GM23338 (cell line): ENCODE data around the gene PRRX1. TPM values are rescaled to one million over a fixed set of nuclear protein-coding genes. Genes with fewer than 3 reads are reported as not detected.

Source experiments
- ATAC-seq: fragments of 200-7000 bp; cut with Tn5 transposase; 3 replicates; pipeline ENCODE4 v1.9.1; 2020
- DNase-seq: peaks from one replicate; pipeline ENCODE4 v3.0.0-alpha.2; 2015; ENCODE audit warnings: low spot score
- H2AFZ ChIP-seq: fragments of 200-600 bp; sonication (generic); 2 replicates; pipeline ENCODE4 v1.8.0; 2016; ENCODE audit warnings: antibody characterized with exemption, mild to moderate bottlenecking, moderate library complexity
- H3F3A ChIP-seq: fragments of 200-600 bp; sonication (generic); replicated peaks from 2 replicates; pipeline ENCODE4 v1.8.0; 2017; ENCODE audit warnings: antibody characterized with exemption, mixed run types, low read depth
- H3K27ac ChIP-seq: fragments of 200-600 bp; sonication (generic); 2 replicates; pipeline ENCODE4 v1.6.1; 2016; ENCODE audit warnings: low read depth
- H3K27me3 ChIP-seq: fragments of 200-600 bp; sonication (generic); 2 replicates; pipeline ENCODE4 v1.8.0; 2016; ENCODE audit warnings: mild to moderate bottlenecking, mixed run types, moderate library complexity; ENCODE audit not compliant: insufficient read depth
- H3K36me3 ChIP-seq: fragments of 200-600 bp; sonication (generic); 2 replicates; pipeline ENCODE4 v1.8.0; 2016; ENCODE audit warnings: mild to moderate bottlenecking; ENCODE audit not compliant: insufficient read depth
- H3K4me1 ChIP-seq: fragments of 200-600 bp; sonication (generic); 2 replicates; pipeline ENCODE4 v1.8.0; 2016; ENCODE audit warnings: mild to moderate bottlenecking, moderate library complexity; ENCODE audit not compliant: insufficient read depth
- H3K4me2 ChIP-seq: fragments of 200-600 bp; sonication (generic); 2 replicates; pipeline ENCODE4 v1.7.1; 2017; ENCODE audit warnings: mixed run types
- H3K4me3 ChIP-seq: fragments of 200-600 bp; sonication (generic); 2 replicates; pipeline ENCODE4 v1.6.1; 2016; ENCODE audit warnings: mixed run types
- H3K79me2 ChIP-seq: fragments of 200-600 bp; sonication (generic); replicated peaks from 2 replicates; pipeline ENCODE4 v1.8.0; 2017; ENCODE audit warnings: mild to moderate bottlenecking; ENCODE audit not compliant: insufficient read depth
- H3K9me2 ChIP-seq: fragments of 200-600 bp; sonication (generic); 2 replicates; pipeline ENCODE4 v1.8.0; 2017; ENCODE audit not compliant: insufficient read depth
- H4K20me1 ChIP-seq: fragments of 200-600 bp; sonication (generic); replicated peaks from 2 replicates; pipeline ENCODE4 v1.8.0; 2017; ENCODE audit warnings: mild to moderate bottlenecking; ENCODE audit not compliant: insufficient read depth
- H3K27ac Mint-ChIP-seq: 2 replicates; pipeline ENCODE4 v1.8.0; 2020; ENCODE audit warnings: inconsistent platforms, mild to moderate bottlenecking, moderate library complexity, mixed read lengths
- H3K27me3 Mint-ChIP-seq: 3 replicates; pipeline ENCODE4 v1.8.0; 2022; ENCODE audit warnings: low read depth, mild to moderate bottlenecking, moderate library complexity, mixed read lengths, inconsistent platforms; ENCODE audit not compliant: insufficient read depth, poor library complexity
- H3K36me3 Mint-ChIP-seq: 3 replicates; pipeline ENCODE4 v1.8.0; 2021; ENCODE audit warnings: low read depth, mild to moderate bottlenecking, inconsistent platforms, moderate library complexity, mixed read lengths
- H3K4me1 Mint-ChIP-seq: 3 replicates; pipeline ENCODE4 v1.8.0; 2020; ENCODE audit warnings: mild to moderate bottlenecking, inconsistent platforms, mixed read lengths
- H3K4me3 Mint-ChIP-seq: 3 replicates; pipeline ENCODE4 v1.8.0; 2021; ENCODE audit warnings: moderate library complexity, mild to moderate bottlenecking, inconsistent platforms, mixed read lengths
- H3K9me3 Mint-ChIP-seq: 3 replicates; pipeline ENCODE4 v1.8.0; 2020; ENCODE audit warnings: moderate library complexity, mild to moderate bottlenecking, inconsistent platforms, mixed read lengths
- CREB1 ChIP-seq: fragments of 250-450 bp; sonication (Bioruptor Pico); IDR thresholded peaks from 2 replicates; pipeline ENCODE4 v1.5.0; 2020; ENCODE audit warnings: low read depth, mild to moderate bottlenecking, moderate library complexity
- EZH2 ChIP-seq: fragments of 200-600 bp; sonication (generic); IDR thresholded peaks from one replicate; pipeline ENCODE4 v1.8.0; 2017; ENCODE audit warnings: antibody characterized with exemption, mild to moderate bottlenecking, low read depth; ENCODE audit not compliant: unreplicated experiment
- EZH2phosphoT487 ChIP-seq: fragments of 200-600 bp; sonication (generic); IDR thresholded peaks from one replicate; pipeline ENCODE4 v1.8.1; 2018; ENCODE audit warnings: antibody characterized with exemption; ENCODE audit not compliant: unreplicated experiment
- JUNB ChIP-seq: IDR thresholded peaks from one replicate; pipeline ENCODE4 v1.6.1; 2016; ENCODE audit warnings: antibody characterized with exemption; ENCODE audit not compliant: unreplicated experiment
- NANOG ChIP-seq: IDR thresholded peaks from 2 replicates; pipeline ENCODE4 v1.6.1; 2016; ENCODE audit warnings: antibody characterized with exemption, borderline replicate concordance
- POLR2AphosphoS5 ChIP-seq: IDR thresholded peaks from 2 replicates; pipeline ENCODE4 v1.6.1; 2016; ENCODE audit warnings: antibody characterized with exemption, low read depth
- STAT1 ChIP-seq: IDR thresholded peaks from one replicate; pipeline ENCODE4 v1.6.1; 2016; ENCODE audit warnings: antibody characterized with exemption; ENCODE audit not compliant: unreplicated experiment
- ZNF114 ChIP-seq: fragments of 250-450 bp; sonication (Bioruptor Pico); IDR thresholded peaks from 2 replicates; pipeline ENCODE4 v1.5.0; 2020; ENCODE audit warnings: mild to moderate bottlenecking, moderate library complexity
- ZNF331 ChIP-seq: fragments of 250-450 bp; sonication (Bioruptor Pico); IDR thresholded peaks from 2 replicates; pipeline ENCODE4 v1.5.0; 2020; ENCODE audit warnings: low read depth, mild to moderate bottlenecking, moderate library complexity
- polyA plus RNA-seq: library from polyadenylated mRNA; unstranded; fragments of >200 nt; fragmentation: Nextera tagmentation; extraction: Ambion mirVana; gene quantifications from 2 replicates; pipeline ENCODE4 v1.2.1, GENCODE V29; 2016
- total RNA-seq: library from RNA; depleted of rRNA; stranded (reverse); fragments of >200 nt; shearing (Covaris generic); gene quantifications from 2 replicates; pipeline ENCODE4 v1.2.3, GENCODE V29; 2014
- TF ChIP-seq, protein P1 (sequence below): fragments of 250-450 bp; sonication (Bioruptor Pico); IDR thresholded peaks from 2 replicates; pipeline ENCODE4 v1.5.0; 2020; ENCODE audit warnings: mild to moderate bottlenecking, moderate library complexity
- TF ChIP-seq, protein P2 (sequence below): IDR thresholded peaks from 2 replicates; pipeline ENCODE4 v1.6.1; 2016; ENCODE audit warnings: antibody characterized with exemption

Gene PRRX1
- total and polyA plus RNA-seq, 2 experiments from 2014 or later, result 0.58 TPM; not detected in 1

DNA sequence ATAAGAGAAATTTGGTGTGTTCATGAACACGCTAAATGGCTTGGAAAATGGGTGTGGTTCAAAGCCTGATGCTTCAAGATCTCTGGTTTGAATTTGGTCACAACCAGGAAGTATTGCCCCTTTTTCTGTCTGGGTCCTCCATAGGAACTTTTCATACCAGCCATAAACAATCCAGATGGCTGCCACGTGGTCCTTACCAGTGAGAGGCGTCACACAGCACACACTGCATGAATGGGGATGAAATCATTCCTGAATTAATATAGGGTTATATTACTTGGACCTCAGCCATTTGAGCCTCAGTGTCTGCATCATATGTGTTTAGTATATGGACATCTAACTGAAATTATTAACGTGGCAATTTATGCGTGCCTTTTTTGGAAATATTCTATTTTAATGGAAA, 64.0 kb downstream of the PRRX1 start:
- no peaks in the 10 kb centered on the region for H3K79me2 ChIP-seq
- H3K36me3 ChIP-seq, result no peaks in the 10 kb centered on the region
- Mint-ChIP-seq H3K4me3 (no peak overlapping the region), H3K4me1 (no peaks in the 10 kb centered on the region), H3K27ac (no peak overlapping the region), H3K36me3 (no peaks in the 10 kb centered on the region), H3K27me3 (no peaks in the 10 kb centered on the region), H3K9me3 (no peaks in the 10 kb centered on the region)
- H3K4me1 ChIP-seq, result no peaks in the 10 kb centered on the region
- DNase-seq (no peak), ATAC-seq (no peak)
- H3K4me2 ChIP-seq, result no peak overlapping the region
- H4K20me1 ChIP-seq, result no peaks in the 10 kb centered on the region
- TF ChIP-seq EZH2 (no peak), NANOG (no peak), POLR2AphosphoS5 (no peak)
- H3K27me3 ChIP-seq, result no peaks in the 10 kb centered on the region
- no peak overlapping the region for H3K4me3 ChIP-seq
- H3K27ac ChIP-seq, result no peak overlapping the region
- no peak overlapping the region for H2AFZ ChIP-seq
- H3F3A ChIP-seq, result no peaks in the 10 kb centered on the region
- H3K9me2 ChIP-seq, result peaks cover 4% of the 10 kb centered on the region; the same call in 1 of the 2 replicates

DNA sequence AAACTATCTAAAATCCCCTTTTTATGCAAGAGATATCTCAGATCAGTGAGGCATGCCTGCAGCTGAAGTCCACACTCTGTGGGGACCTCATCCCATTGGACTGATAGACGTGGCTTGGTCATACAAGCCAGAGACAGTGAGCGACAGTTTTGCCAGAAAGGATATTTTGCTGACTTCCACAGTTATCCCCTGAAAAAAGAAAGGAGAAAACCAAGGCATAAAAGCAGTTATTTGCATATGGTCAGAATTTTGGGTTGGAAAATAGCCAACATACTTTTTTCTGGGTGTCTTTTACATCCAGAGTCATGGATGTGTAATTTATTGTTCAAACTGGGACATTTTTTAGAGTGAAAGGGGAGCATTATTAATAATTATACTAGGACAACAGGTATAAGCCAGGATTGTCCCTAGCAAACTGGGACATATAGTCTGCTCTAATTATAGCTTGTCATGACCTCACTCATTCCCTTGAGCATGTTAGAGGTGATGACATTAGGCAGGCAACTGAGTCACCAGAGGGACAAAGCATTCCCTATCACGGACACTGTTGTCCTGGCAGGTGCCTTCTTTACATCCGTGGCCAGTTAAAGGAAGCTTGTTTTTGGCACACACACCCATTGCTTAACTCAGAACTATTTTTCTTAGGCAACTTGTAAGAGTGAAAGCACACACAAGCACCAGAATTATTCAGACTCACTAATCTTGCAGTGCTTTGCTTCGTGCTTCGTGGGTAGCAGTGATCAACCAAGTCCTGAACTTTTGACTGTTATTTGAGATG, 65.5 kb downstream of the PRRX1 start:
- H3K4me3 Mint-ChIP-seq, result no peak overlapping the region
- Histone ChIP-seq H3K4me2 (no peak overlapping the region), H3K4me1 (no peaks in the 10 kb centered on the region), H3K36me3 (no peaks in the 10 kb centered on the region), H3F3A (no peaks in the 10 kb centered on the region), H2AFZ (no peak overlapping the region), H3K4me3 (no peak overlapping the region), H3K27ac (no peak overlapping the region), H3K9me2 (peaks cover 4% of the 10 kb centered on the region; the same call in 1 of the 2 replicates), H3K27me3 (no peaks in the 10 kb centered on the region), H4K20me1 (no peaks in the 10 kb centered on the region), H3K79me2 (no peaks in the 10 kb centered on the region)
- no peaks in the 10 kb centered on the region for H3K9me3 Mint-ChIP-seq
- H3K27me3 Mint-ChIP-seq, result no peaks in the 10 kb centered on the region
- no peaks in the 10 kb centered on the region for H3K4me1 Mint-ChIP-seq
- no peaks in the 10 kb centered on the region for H3K36me3 Mint-ChIP-seq
- DNase-seq (no peak), ATAC-seq (no peak)
- H3K27ac Mint-ChIP-seq, result no peak overlapping the region
- TF ChIP-seq ZNF331 (CRISPR knock-in tag) (no peak), CREB1 (CRISPR knock-in tag) (no peak), EZH2 (no peak), EZH2phosphoT487 (no peak), STAT1 (no peak), ZNF114 (CRISPR knock-in tag) (no peak), JUNB (no peak), NANOG (no peak)
- TF ChIP-seq, protein P1, sequence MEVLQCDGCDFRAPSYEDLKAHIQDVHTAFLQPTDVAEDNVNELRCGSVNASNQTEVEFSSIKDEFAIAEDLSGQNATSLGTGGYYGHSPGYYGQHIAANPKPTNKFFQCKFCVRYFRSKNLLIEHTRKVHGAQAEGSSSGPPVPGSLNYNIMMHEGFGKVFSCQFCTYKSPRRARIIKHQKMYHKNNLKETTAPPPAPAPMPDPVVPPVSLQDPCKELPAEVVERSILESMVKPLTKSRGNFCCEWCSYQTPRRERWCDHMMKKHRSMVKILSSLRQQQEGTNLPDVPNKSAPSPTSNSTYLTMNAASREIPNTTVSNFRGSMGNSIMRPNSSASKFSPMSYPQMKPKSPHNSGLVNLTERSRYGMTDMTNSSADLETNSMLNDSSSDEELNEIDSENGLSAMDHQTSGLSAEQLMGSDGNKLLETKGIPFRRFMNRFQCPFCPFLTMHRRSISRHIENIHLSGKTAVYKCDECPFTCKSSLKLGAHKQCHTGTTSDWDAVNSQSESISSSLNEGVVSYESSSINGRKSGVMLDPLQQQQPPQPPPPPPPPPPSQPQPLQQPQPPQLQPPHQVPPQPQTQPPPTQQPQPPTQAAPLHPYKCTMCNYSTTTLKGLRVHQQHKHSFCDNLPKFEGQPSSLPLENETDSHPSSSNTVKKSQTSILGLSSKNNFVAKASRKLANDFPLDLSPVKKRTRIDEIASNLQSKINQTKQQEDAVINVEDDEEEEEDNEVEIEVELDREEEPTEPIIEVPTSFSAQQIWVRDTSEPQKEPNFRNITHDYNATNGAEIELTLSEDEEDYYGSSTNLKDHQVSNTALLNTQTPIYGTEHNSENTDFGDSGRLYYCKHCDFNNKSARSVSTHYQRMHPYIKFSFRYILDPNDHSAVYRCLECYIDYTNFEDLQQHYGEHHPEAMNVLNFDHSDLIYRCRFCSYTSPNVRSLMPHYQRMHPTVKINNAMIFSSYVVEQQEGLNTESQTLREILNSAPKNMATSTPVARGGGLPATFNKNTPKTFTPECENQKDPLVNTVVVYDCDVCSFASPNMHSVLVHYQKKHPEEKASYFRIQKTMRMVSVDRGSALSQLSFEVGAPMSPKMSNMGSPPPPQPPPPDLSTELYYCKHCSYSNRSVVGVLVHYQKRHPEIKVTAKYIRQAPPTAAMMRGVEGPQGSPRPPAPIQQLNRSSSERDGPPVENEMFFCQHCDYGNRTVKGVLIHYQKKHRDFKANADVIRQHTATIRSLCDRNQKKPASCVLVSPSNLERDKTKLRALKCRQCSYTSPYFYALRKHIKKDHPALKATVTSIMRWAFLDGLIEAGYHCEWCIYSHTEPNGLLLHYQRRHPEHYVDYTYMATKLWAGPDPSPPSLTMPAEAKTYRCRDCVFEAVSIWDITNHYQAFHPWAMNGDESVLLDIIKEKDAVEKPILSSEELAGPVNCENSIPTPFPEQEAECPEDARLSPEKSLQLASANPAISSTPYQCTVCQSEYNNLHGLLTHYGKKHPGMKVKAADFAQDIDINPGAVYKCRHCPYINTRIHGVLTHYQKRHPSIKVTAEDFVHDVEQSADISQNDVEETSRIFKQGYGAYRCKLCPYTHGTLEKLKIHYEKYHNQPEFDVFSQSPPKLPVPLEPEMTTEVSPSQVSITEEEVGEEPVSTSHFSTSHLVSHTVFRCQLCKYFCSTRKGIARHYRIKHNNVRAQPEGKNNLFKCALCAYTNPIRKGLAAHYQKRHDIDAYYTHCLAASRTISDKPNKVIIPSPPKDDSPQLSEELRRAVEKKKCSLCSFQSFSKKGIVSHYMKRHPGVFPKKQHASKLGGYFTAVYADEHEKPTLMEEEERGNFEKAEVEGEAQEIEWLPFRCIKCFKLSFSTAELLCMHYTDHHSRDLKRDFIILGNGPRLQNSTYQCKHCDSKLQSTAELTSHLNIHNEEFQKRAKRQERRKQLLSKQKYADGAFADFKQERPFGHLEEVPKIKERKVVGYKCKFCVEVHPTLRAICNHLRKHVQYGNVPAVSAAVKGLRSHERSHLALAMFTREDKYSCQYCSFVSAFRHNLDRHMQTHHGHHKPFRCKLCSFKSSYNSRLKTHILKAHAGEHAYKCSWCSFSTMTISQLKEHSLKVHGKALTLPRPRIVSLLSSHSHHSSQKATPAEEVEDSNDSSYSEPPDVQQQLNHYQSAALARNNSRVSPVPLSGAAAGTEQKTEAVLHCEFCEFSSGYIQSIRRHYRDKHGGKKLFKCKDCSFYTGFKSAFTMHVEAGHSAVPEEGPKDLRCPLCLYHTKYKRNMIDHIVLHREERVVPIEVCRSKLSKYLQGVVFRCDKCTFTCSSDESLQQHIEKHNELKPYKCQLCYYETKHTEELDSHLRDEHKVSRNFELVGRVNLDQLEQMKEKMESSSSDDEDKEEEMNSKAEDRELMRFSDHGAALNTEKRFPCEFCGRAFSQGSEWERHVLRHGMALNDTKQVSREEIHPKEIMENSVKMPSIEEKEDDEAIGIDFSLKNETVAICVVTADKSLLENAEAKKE (CRISPR knock-in tag), result no peak
- TF ChIP-seq, protein P2, sequence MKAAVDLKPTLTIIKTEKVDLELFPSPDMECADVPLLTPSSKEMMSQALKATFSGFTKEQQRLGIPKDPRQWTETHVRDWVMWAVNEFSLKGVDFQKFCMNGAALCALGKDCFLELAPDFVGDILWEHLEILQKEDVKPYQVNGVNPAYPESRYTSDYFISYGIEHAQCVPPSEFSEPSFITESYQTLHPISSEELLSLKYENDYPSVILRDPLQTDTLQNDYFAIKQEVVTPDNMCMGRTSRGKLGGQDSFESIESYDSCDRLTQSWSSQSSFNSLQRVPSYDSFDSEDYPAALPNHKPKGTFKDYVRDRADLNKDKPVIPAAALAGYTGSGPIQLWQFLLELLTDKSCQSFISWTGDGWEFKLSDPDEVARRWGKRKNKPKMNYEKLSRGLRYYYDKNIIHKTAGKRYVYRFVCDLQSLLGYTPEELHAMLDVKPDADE, result no peak
